K562 (cell line): ENCODE data around the gene BCL11A. TPM values are rescaled to one million over a fixed set of nuclear protein-coding genes. Genes with fewer than 3 reads are reported as not detected.

Source experiments
- ATAC-seq: fragments of 200-7000 bp; cut with Tn5 transposase; 3 replicates; pipeline ENCODE4 v1.9.1; 2020; ENCODE audit warnings: moderate library complexity
- BruUV-seq: library from RNA; stranded (reverse); fragments of 400-500 nt; replicated peaks from 2 replicates; lab custom pipeline; 2021; lab: Mats Ljungman, UMichigan
- CTCF ChIA-PET: fragments of 300-600 bp; formaldehyde crosslinking; extraction: SDS; loops from one replicate; lab custom pipeline; 2021; ENCODE audit warnings: low intra/inter-chr PET ratio; lab: Yijun Ruan, JAX
- POLR2A ChIA-PET: fragments of 300-600, 350-650 bp; sonication (Branson Sonifier 250); formaldehyde crosslinking; extraction: SDS; loops from one replicate; lab custom pipeline; 2021; ENCODE audit warnings: antibody characterized with exemption, inconsistent platforms; lab: Yijun Ruan, JAX
- DNase-seq, 4 experiments: peaks; one replicate each; pipeline versions ENCODE4 v3.0.0 to v3.0.0-alpha.2; 2011 to 2018; ENCODE audit warnings: low spot score in 3 of 4, mixed read lengths in 3 of 4; ENCODE audit errors: extremely low read depth in 1 of 4
- FAIRE-seq: peaks from 2 replicates; lab custom pipeline; 2011; peaks lifted over from hg19 to GRCh38; lab: Jason Lieb, UNC
- H2AFZ ChIP-seq: 2 replicates; pipeline ENCODE4 v1.6.0; 2011; ENCODE audit warnings: low read depth, low read length, control low read depth, inconsistent platforms
- H3K27ac ChIP-seq: fragments of 200-600 bp; 3 replicates; pipeline ENCODE4 v1.8.0; 2011; ENCODE audit warnings: low read depth, mild to moderate bottlenecking, control low read depth, inconsistent platforms, low read length, moderate library complexity, mixed read lengths; ENCODE audit errors: extremely low read depth
- H3K27me3 ChIP-seq, 2 experiments: fragments of 300-600 bp in 1 of 2; 2 replicates in 1 of 2; 3 replicates in 1 of 2; pipeline versions ENCODE4 v1.6.0 to v1.8.0; 2011; ENCODE audit warnings: inconsistent platforms in 2 of 2, low read length in 2 of 2, mild to moderate bottlenecking in 1 of 2, mixed read lengths in 1 of 2, moderate library complexity in 1 of 2; ENCODE audit not compliant: control insufficient read depth in 2 of 2, insufficient read depth in 2 of 2
- H3K36me3 ChIP-seq: fragments of 300-600 bp; 3 replicates; pipeline ENCODE4 v1.8.0; 2011; ENCODE audit warnings: mild to moderate bottlenecking, low read length, inconsistent platforms; ENCODE audit not compliant: control insufficient read depth, insufficient read depth
- H3K4me1 ChIP-seq, 2 experiments: fragments of 200-600 bp in 1 of 2; replicated peaks in 1 of 2; 2 replicates in 1 of 2; 3 replicates in 1 of 2; pipeline versions ENCODE4 v1.5.1 to v1.8.0; 2011; ENCODE audit warnings: inconsistent platforms in 2 of 2, low read length in 2 of 2, mild to moderate bottlenecking in 1 of 2, mixed read lengths in 1 of 2, moderate library complexity in 1 of 2; ENCODE audit not compliant: control insufficient read depth in 2 of 2, insufficient read depth in 2 of 2
- H3K4me2 ChIP-seq: 2 replicates; pipeline ENCODE4 v1.6.1; 2011; ENCODE audit warnings: low read length, control low read depth, inconsistent platforms, mixed read lengths; ENCODE audit not compliant: insufficient read depth
- H3K4me3 ChIP-seq: fragments of 200-600 bp; sonication (generic), shearing (Covaris generic); 2 replicates; pipeline ENCODE4 v1.5.1; 2016; ENCODE audit warnings: control low read depth, inconsistent platforms
- H3K79me2 ChIP-seq: fragments of 200-600 bp; 3 replicates; pipeline ENCODE4 v1.8.0; 2011; ENCODE audit warnings: low read length, inconsistent platforms; ENCODE audit not compliant: control insufficient read depth, insufficient read depth
- H3K9ac ChIP-seq, 2 experiments: 2 replicates each; pipeline versions ENCODE4 v1.6.0 to v1.6.1; 2011; ENCODE audit warnings: low read depth in 2 of 2, low read length in 2 of 2, control low read depth in 1 of 2, inconsistent platforms in 1 of 2, mild to moderate bottlenecking in 1 of 2, mixed read lengths in 1 of 2; ENCODE audit not compliant: insufficient read depth in 1 of 2
- H3K9me1 ChIP-seq: one replicate; pipeline ENCODE4 v1.6.0; 2011; ENCODE audit warnings: inconsistent platforms, mild to moderate bottlenecking, low read length, moderate library complexity; ENCODE audit not compliant: control insufficient read depth, insufficient read depth
- H3K9me3 ChIP-seq: replicated peaks from 2 replicates; pipeline ENCODE4 v1.5.1; 2011; ENCODE audit warnings: low read depth, low read length, inconsistent platforms; ENCODE audit not compliant: control insufficient read depth, insufficient read depth
- H4K20me1 ChIP-seq: replicated peaks from 2 replicates; pipeline ENCODE4 v1.6.1; 2011; ENCODE audit warnings: low read length, inconsistent platforms, mixed read lengths; ENCODE audit not compliant: control insufficient read depth, insufficient read depth
- BRD9 ChIP-seq: fragments of 450-650 bp; IDR thresholded peaks from 2 replicates; pipeline ENCODE4 v1.6.1; 2018; ENCODE audit warnings: low read depth; ENCODE audit not compliant: partially characterized antibody
- CBX2 ChIP-seq: fragments of 200-600 bp; sonication (generic); IDR thresholded peaks from one replicate; pipeline ENCODE4 v1.6.1; 2012; ENCODE audit warnings: mild to moderate bottlenecking, low read length, inconsistent platforms; ENCODE audit not compliant: insufficient read depth, poor library complexity, severe bottlenecking
- CREB1 ChIP-seq, 2 experiments: sonication (generic) in 1 of 2; formaldehyde crosslinking in 1 of 2; IDR thresholded peaks; 2 replicates each; pipeline versions ENCODE4 v1.6.1 to v1.8.0; 2012 to 2022; ENCODE audit warnings: inconsistent platforms in 1 of 2, mild to moderate bottlenecking in 1 of 2, missing genetic modification reagents in 1 of 2, moderate library complexity in 1 of 2
- EGR1 ChIP-seq: fragments of 450-650 bp; conservative IDR thresholded peaks from 2 replicates; pipeline ENCODE4 v1.6.1; 2017; ENCODE audit warnings: mild to moderate bottlenecking
- FOXA1 ChIP-seq: fragments of 450-650 bp; IDR thresholded peaks from 2 replicates; pipeline ENCODE4 v1.6.1; 2016; ENCODE audit warnings: mild to moderate bottlenecking, borderline replicate concordance
- FOXA3 ChIP-seq, 2 experiments: fragments of 450-650 bp in 1 of 2; sonication (generic) in 1 of 2; formaldehyde crosslinking; IDR thresholded peaks in 1 of 2; conservative IDR thresholded peaks in 1 of 2; 2 replicates each; pipeline versions ENCODE4 v1.4.0 to v1.8.0; 2020 to 2022; ENCODE audit warnings: mild to moderate bottlenecking in 2 of 2, missing genetic modification reagents in 1 of 2
- IFI16 ChIP-seq: fragments of 250-450 bp; sonication (Bioruptor Pico); IDR thresholded peaks from 2 replicates; pipeline ENCODE4 v2.1.2; 2022; ENCODE audit warnings: mild to moderate bottlenecking, inconsistent platforms
- KAT7 ChIP-seq: sonication (generic); formaldehyde crosslinking; IDR thresholded peaks from 2 replicates; pipeline ENCODE4 v1.8.0; 2022; ENCODE audit warnings: missing genetic modification reagents, mild to moderate bottlenecking, borderline replicate concordance
- MTF1 ChIP-seq: fragments of 250-450 bp; sonication (Bioruptor Pico); IDR thresholded peaks from 2 replicates; pipeline ENCODE4 v1.9.0; 2021; ENCODE audit warnings: moderate library complexity, mild to moderate bottlenecking, inconsistent platforms, borderline replicate concordance
- NUFIP1 ChIP-seq: fragments of 450-650 bp; IDR thresholded peaks from 2 replicates; pipeline ENCODE4 v1.6.1; 2018; ENCODE audit not compliant: partially characterized antibody
- PRMT5 ChIP-seq: sonication (generic); formaldehyde crosslinking; IDR thresholded peaks from 2 replicates; pipeline ENCODE4 v1.5.0; 2020; ENCODE audit warnings: missing genetic modification reagents
- PURB ChIP-seq: sonication (generic); formaldehyde crosslinking; IDR thresholded peaks from 2 replicates; pipeline ENCODE4 v1.9.0; 2021; ENCODE audit warnings: low read depth, mild to moderate bottlenecking, missing genetic modification reagents
- SAFB2 ChIP-seq: fragments of 200-400 bp; formaldehyde crosslinking; IDR thresholded peaks from 2 replicates; pipeline ENCODE4 v1.6.1; 2018; ENCODE audit warnings: borderline replicate concordance, low read length, low read depth, moderate library complexity; ENCODE audit not compliant: severe bottlenecking
- STAT5B ChIP-seq: fragments of 250-450 bp; sonication (Bioruptor Pico); IDR thresholded peaks from 2 replicates; pipeline ENCODE4 v1.8.0; 2021; ENCODE audit warnings: mild to moderate bottlenecking, inconsistent platforms
- YY1 ChIP-seq, 3 experiments: IDR thresholded peaks; 2 replicates each; pipeline ENCODE4 v1.6.1; 2011; ENCODE audit warnings: low read length in 2 of 3, mild to moderate bottlenecking in 2 of 3, moderate library complexity in 2 of 3, borderline replicate concordance in 1 of 3, control low read depth in 1 of 3, low read depth in 1 of 3; ENCODE audit not compliant: insufficient read depth in 3 of 3, insufficient replicate concordance in 2 of 3, control insufficient read depth in 1 of 3, insufficient read length in 1 of 3; ENCODE audit errors: extremely low read depth in 1 of 3
- ZFP1 ChIP-seq: fragments of 450-650 bp; formaldehyde crosslinking; IDR thresholded peaks from 2 replicates; pipeline ENCODE4 v1.4.0; 2020; ENCODE audit warnings: mild to moderate bottlenecking, mixed read lengths
- ZNF408 ChIP-seq: fragments of 250-450 bp; sonication (Bioruptor Pico); IDR thresholded peaks from 2 replicates; pipeline ENCODE4 v1.4.0; 2020; ENCODE audit warnings: low read depth, mild to moderate bottlenecking, moderate library complexity
- ZNF445 ChIP-seq: fragments of 250-450 bp; sonication (Bioruptor Pico); IDR thresholded peaks from 2 replicates; pipeline ENCODE4 v1.4.0; 2020; ENCODE audit warnings: low read depth, mild to moderate bottlenecking, moderate library complexity
- WGBS: fragments of 100-300 bp; shearing (Covaris generic); methylation state at CpG from one replicate; pipeline ENCODE4 v1.1.6; 2016; ENCODE audit warnings: low coverage, mixed read lengths; ENCODE audit not compliant: insufficient coverage; ENCODE audit errors: missing lambda C conversion rate; 5-methylcytosine and 5-hydroxymethylcytosine counted together
- in situ Hi-C: fragments of 300-500 bp; cut with MboI; formaldehyde crosslinking; loops from 4 replicates; pipeline ENCODE4 v1.15.0; 2018; ENCODE audit warnings: inconsistent platforms, mixed read lengths
- intact Hi-C: fragments of 100-400 bp; cut with micrococcal nuclease; formaldehyde crosslinking; loops from 2 replicates; pipeline ENCODE4 v1.14.2; 2022
- polyA plus RNA-seq, 8 experiments: library from polyadenylated mRNA; depleted of rRNA in 4 of 8; stranded (reverse) in 5 of 8; unstranded in 3 of 8; fragments of >200 nt; fragmentation: Nextera tagmentation in 2 of 8; fragmentation: Illumina TruSeq in 1 of 8; extraction: Ambion mirVana in 2 of 8; extraction: Trizol in 1 of 8; gene quantifications; 2 replicates each; pipeline versions ENCODE4 v1.2.1 to v1.2.3, GENCODE V29; 2011 to 2014; ENCODE audit warnings: inconsistent platforms in 1 of 8, missing spikeins in 1 of 8
- total RNA-seq, 7 experiments: library from RNA; depleted of rRNA in 6 of 7; stranded (reverse); fragments of >200 nt in 6 of 7; fragmentation: Illumina TruSeq in 2 of 7; extraction: Trizol in 2 of 7; gene quantifications; 2 replicates each; pipeline versions ENCODE4 v1.2.1 to v1.2.3, GENCODE V29; 2011 to 2021; ENCODE audit warnings: low replicate concordance in 1 of 7
- TF ChIP-seq, protein P1 (sequence below): fragments of 450-650 bp; IDR thresholded peaks from 2 replicates; pipeline ENCODE4 v1.7.0; 2016; ENCODE audit warnings: borderline replicate concordance

The BCL11A gene
- total and polyA plus RNA-seq, 9 of the 15 experiments (the other 6 are each of a cell fraction or from before 2014, with no cell fraction given), result 0.13 TPM; not detected in 8

DNA sequence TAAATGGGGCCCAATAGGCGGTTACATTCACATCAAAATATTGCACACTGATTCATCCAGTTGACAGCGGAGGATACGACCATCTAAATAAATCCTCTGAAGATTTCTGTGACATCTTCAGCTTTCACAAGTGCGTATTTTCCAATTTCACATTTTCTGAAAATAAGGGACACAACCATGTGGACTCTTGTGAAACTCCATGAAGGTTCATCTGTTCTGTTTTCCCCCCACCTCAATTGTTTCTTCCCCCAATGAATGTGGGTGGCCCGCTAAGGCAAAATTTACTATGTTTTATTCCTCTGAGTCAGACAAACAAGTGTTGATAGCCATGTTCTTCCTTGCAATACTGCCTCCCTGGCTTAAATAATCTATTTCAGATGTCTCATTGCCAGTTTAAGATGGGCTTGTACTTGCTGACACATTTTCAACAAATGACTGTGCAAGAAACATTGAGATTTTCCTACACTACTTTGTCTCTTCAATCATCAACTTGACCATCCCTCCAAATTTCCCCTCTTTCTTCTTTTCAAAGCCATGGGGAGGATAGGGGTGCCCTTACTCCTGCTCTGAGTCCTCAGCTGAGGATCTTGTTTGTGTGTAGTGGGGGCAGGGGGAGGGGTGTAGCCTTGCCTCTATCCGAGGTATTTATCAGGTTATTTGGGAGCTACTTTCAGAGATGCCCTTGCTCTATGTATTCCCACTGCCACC lies 78.2 kb downstream of the BCL11A start (continued):
- TF ChIP-seq EGR1, result no peak
- no peak for TF ChIP-seq FOXA1
- TF ChIP-seq STAT5B (CRISPR knock-in tag), result no peak
- no peak for TF ChIP-seq ZFP1 (CRISPR knock-in tag)

DNA sequence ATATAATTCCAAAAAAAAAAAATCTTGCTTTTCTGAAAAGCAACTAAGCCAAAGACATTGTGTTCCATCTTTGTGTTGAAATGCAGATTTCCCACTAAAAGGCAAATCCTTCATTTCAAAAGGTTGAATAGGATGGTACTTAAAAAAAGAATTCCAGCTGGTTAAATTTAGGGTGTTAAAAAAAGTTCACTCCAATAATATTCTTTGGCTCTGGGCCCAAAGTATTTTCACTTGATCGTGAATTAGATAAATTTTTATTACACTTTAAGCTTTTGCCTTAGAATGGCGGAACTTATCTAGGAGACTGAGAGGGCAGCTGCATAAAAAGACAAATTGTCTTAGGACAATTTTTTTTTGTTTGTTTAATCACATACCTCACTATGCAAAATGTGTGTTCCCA lies 79.2 kb downstream of the BCL11A start:
- no peak overlapping the region for H3K27ac ChIP-seq
- no peak for DNase-seq
- no peak for ATAC-seq
- in situ Hi-C loops, result no loop called here
- no peaks in the 10 kb centered on the region for H3K4me1 ChIP-seq
- H3K4me3 ChIP-seq, result no peak overlapping the region
- no peaks in the 10 kb centered on the region for H3K9me1 ChIP-seq
- no peaks in the 10 kb centered on the region for H3K79me2 ChIP-seq
- ChIA-PET POLR2A (no interaction called here), CTCF (no interaction called here)
- H3K9ac ChIP-seq, result no peak overlapping the region
- no peaks in the 10 kb centered on the region for H4K20me1 ChIP-seq
- H3K27me3 ChIP-seq, result peaks cover 2 to 24% of the 10 kb centered on the region in 2 experiments; a peak in 3 of 5 replicates
- H3K9me3 ChIP-seq, result no peaks in the 10 kb centered on the region
- no peak overlapping the region for H2AFZ ChIP-seq
- intact Hi-C loops, result no loop called here
- H3K4me2 ChIP-seq, result no peak overlapping the region
- no peaks in the 10 kb centered on the region for H3K36me3 ChIP-seq
- WGBS, result 4% methylated on average over 2 of the region's 2 CpGs
- no peak for FAIRE-seq
- no TSS peak for BruUV-seq
- TF ChIP-seq CBX2 (no peak), NUFIP1 (no peak), CREB1 (IDR thresholded peaks at IDR 0.05) (no peak), CREB1 (CRISPR knock-in tag; IDR thresholded peaks at IDR 0.05) (no peak), KAT7 (no peak), PURB (CRISPR knock-in tag) (no peak), MTF1 (CRISPR knock-in tag) (no peak), FOXA3 (CRISPR knock-in tag; conservative IDR thresholded peaks at IDR 0.05 in 1 of 2, IDR thresholded peaks at IDR 0.05 in 1 of 2) (no peak), PRMT5 (CRISPR knock-in tag) (no peak), BRD9 (no peak), YY1 (IDR thresholded peaks at IDR 0.05; ENCODE audit: borderline replicate concordance in 1 of 3, control insufficient read depth in 1 of 3, extremely low read depth in 1 of 3, insufficient read depth in 3 of 3, insufficient read length in 1 of 3, insufficient replicate concordance in 2 of 3, low read depth in 1 of 3, low read length in 2 of 3) (no peak), ZNF445 (CRISPR knock-in tag) (no peak), IFI16 (CRISPR knock-in tag) (no peak), SAFB2 (no peak), ZNF408 (CRISPR knock-in tag) (no peak)
- TF ChIP-seq, protein P1, sequence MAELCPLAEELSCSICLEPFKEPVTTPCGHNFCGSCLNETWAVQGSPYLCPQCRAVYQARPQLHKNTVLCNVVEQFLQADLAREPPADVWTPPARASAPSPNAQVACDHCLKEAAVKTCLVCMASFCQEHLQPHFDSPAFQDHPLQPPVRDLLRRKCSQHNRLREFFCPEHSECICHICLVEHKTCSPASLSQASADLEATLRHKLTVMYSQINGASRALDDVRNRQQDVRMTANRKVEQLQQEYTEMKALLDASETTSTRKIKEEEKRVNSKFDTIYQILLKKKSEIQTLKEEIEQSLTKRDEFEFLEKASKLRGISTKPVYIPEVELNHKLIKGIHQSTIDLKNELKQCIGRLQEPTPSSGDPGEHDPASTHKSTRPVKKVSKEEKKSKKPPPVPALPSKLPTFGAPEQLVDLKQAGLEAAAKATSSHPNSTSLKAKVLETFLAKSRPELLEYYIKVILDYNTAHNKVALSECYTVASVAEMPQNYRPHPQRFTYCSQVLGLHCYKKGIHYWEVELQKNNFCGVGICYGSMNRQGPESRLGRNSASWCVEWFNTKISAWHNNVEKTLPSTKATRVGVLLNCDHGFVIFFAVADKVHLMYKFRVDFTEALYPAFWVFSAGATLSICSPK, result no peak
